ENCODE results near the gene GRB14.

The GRB14 gene

DNA sequence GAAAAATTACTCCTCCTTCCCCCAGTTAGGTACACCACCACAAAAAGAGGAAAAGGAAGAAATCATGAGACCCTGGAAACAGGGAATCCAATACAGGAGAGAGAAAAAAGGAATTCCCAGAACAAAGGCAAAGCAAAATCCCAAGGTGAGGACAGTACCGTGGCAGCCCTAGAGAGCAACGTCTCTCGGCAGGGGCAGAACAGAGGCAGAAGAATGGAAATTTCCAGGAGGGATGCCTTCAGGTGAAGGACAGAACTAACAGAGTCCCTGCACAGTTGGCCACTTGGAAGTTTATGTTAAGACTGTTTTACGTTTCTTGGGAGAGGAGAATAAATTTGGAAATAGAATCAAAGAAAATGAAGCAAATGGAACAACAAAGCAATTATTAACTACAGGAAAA lies 27.7 kb downstream of the GRB14 start:
- DNase-seq (ENCODE audit: low read depth, low spot score) = no peak
- H3K4me3 ChIP-seq (ENCODE audit: low read depth, low read length) = no peak overlapping the region
- ChIA-PET CTCF (no interaction called here), POLR2A (no interaction called here)
- TF ChIP-seq, protein P1, sequence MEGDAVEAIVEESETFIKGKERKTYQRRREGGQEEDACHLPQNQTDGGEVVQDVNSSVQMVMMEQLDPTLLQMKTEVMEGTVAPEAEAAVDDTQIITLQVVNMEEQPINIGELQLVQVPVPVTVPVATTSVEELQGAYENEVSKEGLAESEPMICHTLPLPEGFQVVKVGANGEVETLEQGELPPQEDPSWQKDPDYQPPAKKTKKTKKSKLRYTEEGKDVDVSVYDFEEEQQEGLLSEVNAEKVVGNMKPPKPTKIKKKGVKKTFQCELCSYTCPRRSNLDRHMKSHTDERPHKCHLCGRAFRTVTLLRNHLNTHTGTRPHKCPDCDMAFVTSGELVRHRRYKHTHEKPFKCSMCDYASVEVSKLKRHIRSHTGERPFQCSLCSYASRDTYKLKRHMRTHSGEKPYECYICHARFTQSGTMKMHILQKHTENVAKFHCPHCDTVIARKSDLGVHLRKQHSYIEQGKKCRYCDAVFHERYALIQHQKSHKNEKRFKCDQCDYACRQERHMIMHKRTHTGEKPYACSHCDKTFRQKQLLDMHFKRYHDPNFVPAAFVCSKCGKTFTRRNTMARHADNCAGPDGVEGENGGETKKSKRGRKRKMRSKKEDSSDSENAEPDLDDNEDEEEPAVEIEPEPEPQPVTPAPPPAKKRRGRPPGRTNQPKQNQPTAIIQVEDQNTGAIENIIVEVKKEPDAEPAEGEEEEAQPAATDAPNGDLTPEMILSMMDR (IDR thresholded peaks at IDR 0.05; ENCODE audit: insufficient read depth, low read length, missing control alignments) = no peak

GRCh38 chr2:164589522-164589921 lies 31.8 kb downstream of the GRB14 start:
- no peak for DNase-seq (ENCODE audit: low read depth, low spot score)
- TF ChIP-seq, protein P1 (IDR thresholded peaks at IDR 0.05; ENCODE audit: insufficient read depth, low read length, missing control alignments) = no peak
- POLR2A ChIA-PET = interaction anchor here (0.5 kb wide), 1 partner anchor 133 kb away, joined by 3 read pairs; no protein-coding TSS in a partner anchor
- H3K4me3 ChIP-seq (ENCODE audit: low read depth, low read length) = no peak overlapping the region
- CTCF ChIA-PET = interaction anchor here (1.3 to 1.7 kb wide), 2 partner anchors 11 to 29 kb away, joined by 3 to 9 read pairs; no protein-coding TSS in a partner anchor

- ChIA-PET POLR2A (no interaction called here), CTCF (interaction anchor here (2.4 kb wide), 1 partner anchor 21 kb away, joined by 12 read pairs; no protein-coding TSS in a partner anchor)
- TF ChIP-seq, protein P1 (IDR thresholded peaks at IDR 0.05; ENCODE audit: insufficient read depth, low read length, missing control alignments) = no peak
- no peak overlapping the region for H3K4me3 ChIP-seq (ENCODE audit: low read depth, low read length)
- DNase-seq (ENCODE audit: low read depth, low spot score) = no peak
These were observed 40.2 kb downstream of the GRB14 start for GRCh38 chr2:164581050-164581449.

DNA sequence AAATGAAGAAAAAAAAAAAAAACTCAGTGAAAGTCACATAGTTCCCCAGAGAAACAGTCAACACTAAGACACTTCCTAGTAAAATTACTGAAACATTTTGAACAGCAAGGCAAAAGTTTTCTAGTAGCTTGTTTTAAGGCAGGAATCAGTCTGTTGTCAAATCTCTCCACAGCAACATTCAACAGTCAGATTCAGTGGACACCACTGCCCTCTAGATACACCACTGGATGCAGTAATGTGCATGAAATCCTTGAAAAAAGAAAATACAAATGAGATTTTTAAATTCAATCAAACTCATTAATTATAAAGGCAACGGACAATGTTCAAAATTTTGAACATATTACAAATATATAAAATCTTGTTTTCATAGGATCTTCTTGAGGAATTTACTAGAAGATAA lies 46.4 kb downstream of the GRB14 start:
- no peak for DNase-seq (ENCODE audit: low read depth, low spot score)
- TF ChIP-seq, protein P1 (IDR thresholded peaks at IDR 0.05; ENCODE audit: insufficient read depth, low read length, missing control alignments) = no peak
- POLR2A ChIA-PET = no interaction called here
- CTCF ChIA-PET = interaction anchor here (1.3 to 6.7 kb wide), 2 partner anchors 11 to 13 kb away, joined by 3 to 63 read pairs; no protein-coding TSS in a partner anchor
- H3K4me3 ChIP-seq (ENCODE audit: low read depth, low read length) = no peak overlapping the region

GRCh38 chr2:164570475-164570874 lies 50.8 kb downstream of the GRB14 start:
- ChIA-PET POLR2A (no interaction called here), CTCF (interaction anchor here (2.6 to 6.7 kb wide), 2 partner anchors 9 to 146 kb away, joined by 6 to 63 read pairs; no protein-coding TSS in a partner anchor)
- H3K4me3 ChIP-seq (ENCODE audit: low read depth, low read length) = no peak overlapping the region
- TF ChIP-seq, protein P1 (IDR thresholded peaks at IDR 0.05; ENCODE audit: insufficient read depth, low read length, missing control alignments) = no peak
- DNase-seq (ENCODE audit: low read depth, low spot score) = no peak

DNA sequence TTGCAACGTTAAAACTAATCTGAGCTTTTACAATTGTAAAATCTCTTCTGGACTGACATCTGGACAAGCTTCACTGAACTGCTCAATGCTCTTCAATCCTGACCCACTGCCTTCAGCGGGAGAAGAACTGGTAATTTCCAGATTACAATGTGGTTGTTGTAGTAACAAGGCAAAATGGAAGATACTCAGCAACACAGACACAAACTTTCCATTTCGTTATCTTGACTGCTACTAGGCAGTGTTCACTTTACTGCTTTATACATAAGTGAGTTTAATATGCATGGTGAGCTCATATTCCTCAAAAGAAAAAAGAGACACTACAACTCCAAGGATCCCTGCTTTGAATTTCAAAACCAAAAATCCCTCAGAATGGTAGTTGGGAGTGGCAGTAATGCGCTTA lies 51.9 kb downstream of the GRB14 start:
- TF ChIP-seq, protein P1 (IDR thresholded peaks at IDR 0.05; ENCODE audit: insufficient read depth, low read length, missing control alignments) = no peak
- CTCF ChIA-PET = interaction anchor here (1.0 to 2.6 kb wide), 6 partner anchors 9 to 147 kb away, joined by 3 to 21 read pairs (median 4); no protein-coding TSS in a partner anchor

More for the DNA sequence above, 51.9 kb downstream of the GRB14 start:
- POLR2A ChIA-PET = no interaction called here
- H3K4me3 ChIP-seq (ENCODE audit: low read depth, low read length) = no peak overlapping the region
- DNase-seq (ENCODE audit: low read depth, low spot score) = no peak
